ENCODE results near the gene RASAL1.
A peak's percentile ranks its signal among the peaks of the same experiment; 100 is the strongest.

RASAL1 gene

GRCh38 chr12:113094738-113095137, 40.8 kb downstream of the RASAL1 start:
- no peak for DNase-seq

GRCh38 chr12:113093409-113094101, 42.0 kb downstream of the RASAL1 start:
- DNase-seq: no peak

- DNase-seq: no peak
Observed at GRCh38 chr12:113092607-113093408, 42.8 kb downstream of the RASAL1 start.

- DNase-seq: no peak
Observed at GRCh38 chr12:113091506-113091905, 44.1 kb downstream of the RASAL1 start.

GRCh38 chr12:113090740-113091139, 44.8 kb downstream of the RASAL1 start:
- DNase-seq: no peak

- no peak for DNase-seq
Observed at GRCh38 chr12:113089839-113090238, 45.7 kb downstream of the RASAL1 start.

GRCh38 chr12:113088971-113089756, 46.4 kb downstream of the RASAL1 start:
- DNase-seq: peak in 3 of 5 donors; percentile 14 to 63 (median 40)

- no peak for DNase-seq
Observed at GRCh38 chr12:113088037-113088436, 47.5 kb downstream of the RASAL1 start.

GRCh38 chr12:113087193-113087592, 48.4 kb downstream of the RASAL1 start:
- DNase-seq: no peak

GRCh38 chr12:113086249-113087164, 49.1 kb downstream of the RASAL1 start:
- DNase-seq: no peak

- no peak for DNase-seq
Observed at GRCh38 chr12:113083863-113084435, 51.6 kb downstream of the RASAL1 start.

- no peak for DNase-seq
Observed at GRCh38 chr12:113082486-113083148, 52.9 kb downstream of the RASAL1 start.

- DNase-seq: no peak
Observed at GRCh38 chr12:113081873-113082272, 53.7 kb downstream of the RASAL1 start.

- DNase-seq: no peak
Observed at GRCh38 chr12:113077859-113078255, 57.7 kb downstream of the RASAL1 start.

- DNase-seq: no peak
Observed at GRCh38 chr12:113077057-113077858, 58.3 kb downstream of the RASAL1 start.

- DNase-seq: no peak
Observed at GRCh38 chr12:113075137-113075683, 60.4 kb downstream of the RASAL1 start.

- DNase-seq: no peak
Observed at GRCh38 chr12:113073586-113073985, 62.0 kb downstream of the RASAL1 start.

GRCh38 chr12:113072136-113072535, 63.4 kb downstream of the RASAL1 start:
- DNase-seq: no peak

- no peak for DNase-seq
Observed at GRCh38 chr12:113071135-113072112, 64.1 kb downstream of the RASAL1 start.

All from T-helper 1 cell (primary cell).